WI38 (cell line): Measurements from ENCODE around the gene ROS1.

Source experiments
- H3K4me3 ChIP-seq: 2 replicates; pipeline ENCODE4 v1.5.1; 2011; ENCODE audit warnings: low read depth, mild to moderate bottlenecking, control low read depth, low read length
- CTCF ChIP-seq: IDR thresholded peaks from 2 replicates; pipeline ENCODE4 v1.5.1; 2012; ENCODE audit warnings: low read depth, mild to moderate bottlenecking, control low read depth, low read length

ROS1 gene

DNA sequence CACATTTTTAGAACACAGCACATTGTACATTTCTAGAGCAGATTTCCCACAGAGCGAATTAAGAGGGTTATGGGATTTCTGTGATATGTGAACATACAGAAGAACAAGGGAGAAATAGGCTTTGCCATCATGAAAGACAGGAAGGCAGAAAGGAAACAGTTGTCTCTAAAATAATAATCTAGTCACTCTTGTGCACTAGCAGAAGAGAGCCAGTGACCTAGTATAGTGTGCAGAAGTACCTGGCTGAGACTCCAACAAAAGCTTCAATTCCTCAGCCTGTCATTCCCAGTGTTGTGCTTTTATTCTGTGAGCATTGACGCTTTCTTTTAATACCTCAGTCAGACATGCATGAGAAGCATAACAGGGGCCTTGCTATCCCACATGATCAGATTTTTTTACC lies 39.0 kb upstream of the ROS1 start:
- no peak overlapping the region for H3K4me3 ChIP-seq
- no peak for TF ChIP-seq CTCF

- no peak for TF ChIP-seq CTCF
- peak overlapping the region; percentile 35; the same call in 1 of the 2 replicates for H3K4me3 ChIP-seq
Observed at GRCh38 chr6:117463762-117464665, 38.3 kb upstream of the ROS1 start.

DNA sequence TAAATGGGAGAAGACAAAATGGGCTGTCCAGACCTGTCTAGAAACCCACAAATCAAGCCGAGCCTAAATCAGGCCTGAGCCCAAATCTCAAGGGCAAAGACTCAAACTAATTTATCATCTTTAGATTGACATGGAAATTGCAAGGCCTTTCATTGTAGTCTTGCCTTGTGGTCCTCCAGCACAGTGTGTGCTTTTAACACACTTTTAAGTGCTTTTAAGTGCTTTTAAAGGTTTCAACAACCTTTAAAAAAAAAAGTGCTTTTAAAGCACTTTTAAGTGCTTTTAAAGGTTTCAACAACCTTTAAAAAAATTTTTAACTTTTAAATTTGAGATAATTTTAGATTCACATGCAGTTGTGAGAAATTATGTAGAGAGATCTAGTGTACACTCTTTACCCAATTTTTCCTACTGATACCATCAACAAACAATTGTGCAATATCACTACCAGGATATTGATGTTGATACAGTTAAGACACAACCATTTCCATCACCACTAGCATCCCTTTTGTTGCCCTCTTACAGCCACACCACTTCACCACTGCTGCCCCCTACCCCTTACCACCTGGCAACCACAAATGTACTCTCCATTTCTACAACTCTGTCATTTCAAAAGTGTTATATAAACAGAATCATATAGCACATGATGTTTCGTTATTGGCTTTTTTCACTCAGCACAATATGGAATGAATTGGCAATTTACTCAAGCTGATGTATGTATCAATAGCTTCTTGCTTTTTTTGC lies 33.6 kb upstream of the ROS1 start:
- H3K4me3 ChIP-seq: no peak overlapping the region
- no peak for TF ChIP-seq CTCF

DNA sequence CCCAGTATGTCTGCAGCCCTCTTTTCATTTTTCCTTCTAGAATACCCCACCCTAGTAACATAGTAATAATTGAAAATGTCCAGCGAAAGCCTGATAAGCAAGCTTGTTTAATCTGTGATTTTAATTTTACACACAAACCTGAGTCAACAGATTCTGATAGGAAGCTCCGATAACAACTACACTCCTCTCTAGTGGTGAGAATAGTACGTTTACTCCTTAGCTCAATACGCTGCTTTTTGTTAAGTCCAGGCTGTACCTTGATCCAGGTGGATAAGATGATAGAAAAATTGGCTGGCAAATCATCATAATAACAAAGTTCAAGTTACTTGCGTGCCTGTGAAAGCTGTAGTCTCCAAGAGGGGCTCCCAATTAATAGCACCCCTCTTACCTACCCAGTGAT lies 31.3 kb upstream of the ROS1 start:
- no peak overlapping the region for H3K4me3 ChIP-seq
- no peak for TF ChIP-seq CTCF

- no peak for TF ChIP-seq CTCF
- H3K4me3 ChIP-seq: no peak overlapping the region
Observed at GRCh38 chr6:117456250-117456649, 30.5 kb upstream of the ROS1 start.

DNA sequence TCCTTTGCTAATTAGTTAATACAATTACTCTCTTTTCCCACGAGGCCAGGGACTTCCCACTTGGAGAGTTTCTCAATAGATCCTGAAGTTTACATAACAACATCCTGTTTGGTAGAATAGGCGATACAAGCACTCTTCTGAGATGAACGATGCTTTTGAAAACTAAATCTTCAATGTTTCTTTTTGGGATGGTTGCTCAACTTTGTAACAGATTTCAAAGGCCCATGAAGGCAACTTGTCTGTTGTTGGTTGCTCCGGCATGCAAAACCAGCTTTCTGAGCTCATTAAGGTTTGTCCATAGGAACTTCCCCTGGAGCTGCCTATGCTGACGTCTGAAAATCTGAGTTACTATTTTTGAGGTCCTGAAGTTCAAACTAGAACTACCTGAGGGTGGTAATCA lies 25.9 kb upstream of the ROS1 start:
- TF ChIP-seq CTCF: no peak
- no peak overlapping the region for H3K4me3 ChIP-seq
